ENCODE results near the gene MDK. TPM values are rescaled to one million over a fixed set of nuclear protein-coding genes. Genes with fewer than 3 reads are reported as not detected.

Gene MDK
- total RNA-seq, 2 donors from 2014 or later = 644 to 1,502 TPM

DNA sequence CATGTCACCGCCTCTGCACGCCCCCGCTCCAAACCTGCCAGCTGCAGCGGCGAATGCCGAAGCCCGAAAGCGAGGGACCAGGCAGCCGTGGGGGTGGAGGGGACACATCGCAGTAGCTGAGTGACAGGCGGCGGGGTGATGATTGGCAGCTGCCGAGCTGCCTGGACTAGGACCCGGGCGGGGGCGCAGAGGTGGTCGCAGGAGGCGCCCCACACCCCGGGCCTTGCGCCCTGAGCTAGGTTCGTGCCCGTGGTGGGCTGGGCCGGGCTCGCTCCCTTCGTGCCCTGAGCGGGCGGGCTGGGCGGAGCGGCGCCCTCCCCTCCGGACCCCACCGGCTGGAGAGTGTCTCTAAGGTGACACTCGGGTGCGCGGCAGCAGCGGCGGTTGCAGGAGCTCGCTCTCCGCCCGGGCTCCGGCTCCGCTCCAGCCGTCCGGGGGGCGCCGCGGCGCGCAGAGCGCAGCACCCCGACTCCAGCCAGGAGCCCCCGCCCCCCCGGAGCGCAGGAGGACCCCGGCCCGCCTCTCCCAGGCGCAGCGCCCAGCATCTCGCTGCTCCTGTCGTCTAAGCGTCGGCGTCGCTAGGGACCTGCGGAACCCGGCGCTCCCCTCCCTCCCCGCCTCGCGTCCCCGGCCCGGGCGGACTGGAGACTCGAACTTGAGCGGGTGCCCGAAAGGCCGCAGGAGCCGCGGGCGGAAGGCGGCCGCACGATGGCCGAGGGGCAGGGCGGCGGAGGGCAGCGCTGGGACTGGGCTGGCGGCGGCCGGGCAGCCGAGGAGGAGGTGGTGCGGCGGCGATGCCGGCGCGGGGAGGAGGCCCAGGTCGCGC, 48.7 kb upstream of the MDK start:
- no peak overlapping the region for H3K9ac ChIP-seq (ENCODE audit: extremely low read depth, low read length, poor library complexity, severe bottlenecking)
- peaks cover 73% of the 10 kb centered on the region for H3K27me3 ChIP-seq (ENCODE audit: control insufficient read depth, insufficient read depth, low read length, poor library complexity, severe bottlenecking)
- no peak for TF ChIP-seq CTCF (conservative IDR thresholded peaks at IDR 0.05)
- Mint-ChIP-seq H3K9me3 (no peaks in the 10 kb centered on the region), H3K4me1 (peaks cover 17% of the 10 kb centered on the region), H3K27ac (no peak overlapping the region), H3K27me3 (ENCODE audit: insufficient read depth) (peaks cover 84% of the 10 kb centered on the region), H3K4me3 (peak overlapping the region; percentile 50), H3K36me3 (ENCODE audit: low read depth) (no peaks in the 10 kb centered on the region)
- H3K9me3 ChIP-seq (ENCODE audit: control insufficient read depth, low read length) = no peaks in the 10 kb centered on the region
- H3K4me3 ChIP-seq (ENCODE audit: low read length) = peak overlapping the region; percentile 66
- H3K36me3 ChIP-seq (ENCODE audit: control insufficient read depth, insufficient read depth, low read length) = no peaks in the 10 kb centered on the region
- H3K4me1 ChIP-seq (ENCODE audit: control insufficient read depth, insufficient read depth, low read length) = peaks cover 6% of the 10 kb centered on the region
- DNase-seq = peak; percentile 81
- WGBS, 2 experiments (ENCODE audit: insufficient coverage in 1 of 2, insufficient read length in 1 of 2) = 2% methylated on average over 48 to 99 of the region's 99 CpGs
- no peak overlapping the region for H3K27ac ChIP-seq (ENCODE audit: low read depth, low read length)

DNA sequence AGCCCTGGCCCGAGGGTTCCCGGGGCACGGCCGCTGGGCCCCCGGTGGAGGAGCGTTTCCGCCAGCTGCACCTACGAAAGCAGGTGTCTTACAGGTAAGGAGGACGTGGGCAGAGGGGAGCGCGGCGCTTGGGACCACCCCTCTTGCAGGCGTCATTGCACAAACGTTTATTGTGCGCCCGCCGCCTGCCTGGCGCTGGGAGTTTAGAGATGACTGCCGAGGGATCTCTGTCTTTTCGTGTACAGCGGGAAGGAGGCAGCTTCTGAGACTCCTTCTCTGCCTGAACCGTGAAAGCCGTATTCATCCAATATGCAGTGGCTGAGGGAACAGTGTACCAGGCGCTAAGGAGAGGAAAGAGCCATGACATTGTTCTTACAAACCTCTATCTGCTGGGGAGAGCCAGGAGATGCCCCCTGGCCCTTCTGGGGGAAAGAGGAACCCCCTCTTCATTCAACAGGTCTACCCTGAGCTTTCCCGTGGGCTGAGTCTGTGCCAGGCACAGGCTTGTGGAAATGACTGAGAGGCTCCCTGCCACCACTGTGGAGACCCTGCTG, 48.0 kb upstream of the MDK start:
- Histone ChIP-seq H3K9me3 (ENCODE audit: control insufficient read depth, low read length) (no peaks in the 10 kb centered on the region), H3K4me3 (ENCODE audit: low read length) (peak overlapping the region; percentile 66), H3K27me3 (ENCODE audit: control insufficient read depth, insufficient read depth, low read length, poor library complexity, severe bottlenecking) (peaks cover 73% of the 10 kb centered on the region), H3K36me3 (ENCODE audit: control insufficient read depth, insufficient read depth, low read length) (no peaks in the 10 kb centered on the region), H3K27ac (ENCODE audit: low read depth, low read length) (no peak overlapping the region), H3K9ac (ENCODE audit: extremely low read depth, low read length, poor library complexity, severe bottlenecking) (no peak overlapping the region), H3K4me1 (ENCODE audit: control insufficient read depth, insufficient read depth, low read length) (peaks cover 6% of the 10 kb centered on the region)
- WGBS, 2 experiments (ENCODE audit: insufficient coverage in 1 of 2, insufficient read length in 1 of 2) = 17 to 18% methylated on average over 10 to 25 of the region's 25 CpGs
- Mint-ChIP-seq H3K27ac (no peak overlapping the region), H3K27me3 (ENCODE audit: insufficient read depth) (peaks cover 88% of the 10 kb centered on the region), H3K36me3 (ENCODE audit: low read depth) (no peaks in the 10 kb centered on the region), H3K9me3 (no peaks in the 10 kb centered on the region), H3K4me1 (peaks cover 18% of the 10 kb centered on the region), H3K4me3 (peak overlapping the region; percentile 50)
- peak; percentile 77 for DNase-seq
- TF ChIP-seq CTCF (conservative IDR thresholded peaks at IDR 0.05) = no peak

- H3K27me3 ChIP-seq (ENCODE audit: control insufficient read depth, insufficient read depth, low read length, poor library complexity, severe bottlenecking) = peaks cover 73% of the 10 kb centered on the region
- Mint-ChIP-seq H3K36me3 (ENCODE audit: low read depth) (no peaks in the 10 kb centered on the region), H3K27me3 (ENCODE audit: insufficient read depth) (peaks cover 86% of the 10 kb centered on the region), H3K4me1 (peaks cover 26% of the 10 kb centered on the region), H3K27ac (no peak overlapping the region), H3K4me3 (peak overlapping the region; percentile 50), H3K9me3 (no peaks in the 10 kb centered on the region)
- H3K9ac ChIP-seq (ENCODE audit: extremely low read depth, low read length, poor library complexity, severe bottlenecking) = no peak overlapping the region
- no peak for DNase-seq
- 94 to 95% methylated on average over 2 to 3 of the region's 3 CpGs for WGBS, 2 experiments (ENCODE audit: insufficient coverage in 1 of 2, insufficient read length in 1 of 2)
- H3K27ac ChIP-seq (ENCODE audit: low read depth, low read length) = no peak overlapping the region
- TF ChIP-seq CTCF (conservative IDR thresholded peaks at IDR 0.05) = no peak
- no peaks in the 10 kb centered on the region for H3K9me3 ChIP-seq (ENCODE audit: control insufficient read depth, low read length)
- H3K36me3 ChIP-seq (ENCODE audit: control insufficient read depth, insufficient read depth, low read length) = no peaks in the 10 kb centered on the region
- no peak overlapping the region for H3K4me3 ChIP-seq (ENCODE audit: low read length)
- peaks cover 11% of the 10 kb centered on the region for H3K4me1 ChIP-seq (ENCODE audit: control insufficient read depth, insufficient read depth, low read length)
Measured at GRCh38 chr11:46334211-46334610, 47.3 kb upstream of the MDK start.

Measured in endodermal cell (in vitro differentiated cells).